Cardiac septum (tissue), 1 donor: ENCODE results near the gene CA14. TPM values are rescaled to one million over a fixed set of nuclear protein-coding genes. Genes with fewer than 3 reads are reported as not detected.
"Not testable (repeated sequence)": the region's sequence is repeated elsewhere in the genome, so short reads cannot be mapped to it uniquely, and the experiment has no call there.

Source experiments
- DNase-seq: peaks from one replicate; pipeline ENCODE4 v3.0.0-alpha.2; 2020; ENCODE audit warnings: low spot score
- intact Hi-C: fragments of 100-400 bp; cut with DNase I; formaldehyde crosslinking; loops from one replicate; pipeline ENCODE4 v1.14.0; 2022
- total RNA-seq: library from RNA; stranded (reverse); fragmentation: NEBNext Ultra II Directional; extraction: Animal tissue kit (Norgen Biotek cat#: 25700); gene quantifications from one replicate; pipeline ENCODE4 v1.2.1, GENCODE V29; 2021
- donor health status: DM: no; HTN: no; CAD: no.

The CA14 gene
- total RNA-seq, 1 donor from 2014 or later: 0.51 TPM

DNA sequence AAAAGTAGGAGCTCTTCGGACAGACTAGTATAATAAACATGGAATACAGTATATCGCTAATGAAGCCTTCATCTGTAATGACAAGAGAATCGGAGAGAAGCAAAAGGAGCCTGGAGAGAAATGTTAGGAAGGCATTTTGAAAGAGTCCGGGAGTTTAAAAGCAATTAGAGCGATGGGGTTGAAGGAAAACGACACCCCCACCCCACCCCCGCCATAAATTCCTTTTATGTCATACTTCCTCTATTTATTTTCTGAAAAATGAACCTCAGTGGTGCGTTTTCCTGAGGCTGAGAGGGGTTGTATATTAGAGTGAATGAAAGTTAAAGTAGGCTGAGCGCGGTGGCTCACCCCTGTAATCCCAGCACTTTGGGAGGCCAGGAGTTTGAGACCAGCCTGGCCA, 11.9 kb downstream of the CA14 start:
- intact Hi-C loops: loop anchor here (1.0 to 5.0 kb wide), 4 partner anchors 24 to 93 kb away; partner anchors contain the start of genes ANP32E, MRPS21, PRPF3 and RPRD2
- no peak for DNase-seq

DNA sequence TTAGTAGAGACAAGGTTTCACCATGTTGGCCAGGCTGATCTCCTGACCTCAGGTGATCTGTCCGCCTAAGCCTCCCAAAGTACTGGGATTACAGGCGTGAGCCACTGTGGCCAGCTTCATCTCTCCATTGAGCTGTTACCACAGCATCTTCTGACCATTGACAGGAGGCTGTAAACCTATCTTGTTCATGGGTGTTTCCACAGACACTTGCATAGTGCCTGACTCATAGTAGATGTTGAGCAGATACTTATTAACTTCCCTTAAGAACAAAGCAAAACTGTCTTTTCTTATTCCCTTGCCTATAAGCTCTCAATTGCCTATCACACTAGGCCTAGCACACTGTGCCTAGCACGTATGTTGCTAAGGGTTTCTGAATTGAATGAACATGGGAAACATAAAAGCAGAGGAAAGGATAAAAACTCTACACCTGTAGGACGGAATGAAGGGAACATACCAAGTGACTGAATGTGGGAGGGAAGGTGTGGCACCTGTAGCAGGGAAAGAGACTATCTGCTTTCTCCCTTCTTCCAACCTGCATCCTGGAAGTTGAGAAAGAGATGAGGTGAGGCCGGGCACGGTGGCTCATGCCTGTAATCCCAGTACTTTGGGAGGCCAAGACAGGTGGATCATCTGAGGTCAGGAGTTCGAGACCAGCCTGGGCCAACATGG, 13.9 kb downstream of the CA14 start:
- no peak for DNase-seq
- intact Hi-C loops: no loop called here

DNA sequence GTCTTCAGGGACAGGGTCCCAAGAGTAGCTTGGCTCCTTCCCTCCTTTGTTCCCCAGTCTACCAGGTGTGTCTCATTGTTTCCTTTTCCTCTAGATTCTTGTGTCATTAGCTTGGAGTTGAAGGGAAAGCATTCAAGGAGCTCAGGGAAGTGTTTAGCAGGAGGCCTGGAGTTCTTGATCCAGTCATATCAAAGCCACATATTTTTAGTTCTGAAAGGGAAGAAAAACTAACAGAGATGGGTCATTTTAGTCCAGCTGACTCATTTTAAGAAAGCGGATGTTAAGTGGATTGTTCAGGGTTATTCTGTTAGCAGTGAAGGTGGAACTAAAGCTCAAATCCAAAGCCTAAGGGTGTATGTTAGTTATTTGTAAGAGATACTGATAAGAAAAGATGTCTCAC, 15.7 kb downstream of the CA14 start:
- DNase-seq: no peak
- intact Hi-C loops: no loop called here

DNA sequence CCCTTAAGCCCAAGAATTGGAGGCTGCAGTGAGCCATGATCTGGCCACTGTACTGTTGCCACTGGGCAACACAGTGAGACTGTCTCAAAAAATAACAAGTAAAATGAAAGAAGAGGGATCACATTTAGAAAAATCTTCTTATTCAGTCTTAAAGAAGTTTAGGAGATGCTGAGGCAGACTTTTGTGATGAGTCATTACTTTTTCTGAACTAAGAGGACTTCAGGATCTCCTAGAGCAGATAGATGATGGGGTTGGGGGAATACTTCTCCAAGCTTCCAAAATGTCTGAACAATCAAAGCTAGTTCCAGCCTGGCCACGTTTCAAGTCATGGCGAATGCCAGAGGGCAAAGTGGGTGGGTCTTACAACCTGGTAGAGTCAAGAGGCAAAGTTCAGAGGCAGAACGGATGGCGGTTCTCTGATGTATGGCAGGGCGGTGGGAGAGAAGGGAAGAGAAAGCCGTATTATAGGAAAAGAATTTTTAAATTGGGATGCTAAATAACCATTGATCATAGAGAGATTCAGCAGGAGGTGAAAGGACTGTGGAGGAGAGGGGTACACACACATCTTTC, 22.6 kb downstream of the CA14 start:
- intact Hi-C loops: loop anchor here (5.0 kb wide), 1 partner anchor 82 kb away; the partner anchor contains the start of gene RPRD2

DNA sequence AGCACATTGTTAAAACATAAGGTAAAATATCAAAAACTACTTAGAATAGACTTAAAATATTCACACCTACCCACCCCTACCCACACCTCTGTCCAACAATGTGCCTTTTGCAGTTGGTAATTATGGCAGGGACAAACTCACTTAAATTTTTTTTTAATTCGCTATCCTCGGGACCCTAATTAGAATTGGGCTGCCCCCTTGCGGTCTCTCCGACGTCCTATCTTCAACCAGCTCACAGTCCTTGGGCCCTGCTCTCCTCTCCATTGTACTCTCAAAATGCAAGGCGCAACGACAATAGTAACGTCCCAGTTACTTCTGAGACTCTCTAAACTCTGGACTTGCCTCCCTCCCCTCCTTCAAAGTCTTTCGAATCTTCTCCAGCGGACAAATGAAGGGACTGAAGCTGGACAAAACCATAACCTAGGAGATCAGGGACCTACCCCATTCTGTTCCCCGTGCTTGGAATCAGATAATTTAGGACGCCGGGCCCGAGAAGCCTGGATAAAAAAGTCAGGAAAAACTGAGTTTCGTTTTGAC, 23.7 kb downstream of the CA14 start:
- intact Hi-C loops: loop anchor here (5.0 kb wide), 1 partner anchor 81 kb away; the partner anchor contains the start of gene RPRD2
- DNase-seq: no peak

More for the DNA sequence above, 22.6 kb downstream of the CA14 start:
- no peak for DNase-seq

DNA sequence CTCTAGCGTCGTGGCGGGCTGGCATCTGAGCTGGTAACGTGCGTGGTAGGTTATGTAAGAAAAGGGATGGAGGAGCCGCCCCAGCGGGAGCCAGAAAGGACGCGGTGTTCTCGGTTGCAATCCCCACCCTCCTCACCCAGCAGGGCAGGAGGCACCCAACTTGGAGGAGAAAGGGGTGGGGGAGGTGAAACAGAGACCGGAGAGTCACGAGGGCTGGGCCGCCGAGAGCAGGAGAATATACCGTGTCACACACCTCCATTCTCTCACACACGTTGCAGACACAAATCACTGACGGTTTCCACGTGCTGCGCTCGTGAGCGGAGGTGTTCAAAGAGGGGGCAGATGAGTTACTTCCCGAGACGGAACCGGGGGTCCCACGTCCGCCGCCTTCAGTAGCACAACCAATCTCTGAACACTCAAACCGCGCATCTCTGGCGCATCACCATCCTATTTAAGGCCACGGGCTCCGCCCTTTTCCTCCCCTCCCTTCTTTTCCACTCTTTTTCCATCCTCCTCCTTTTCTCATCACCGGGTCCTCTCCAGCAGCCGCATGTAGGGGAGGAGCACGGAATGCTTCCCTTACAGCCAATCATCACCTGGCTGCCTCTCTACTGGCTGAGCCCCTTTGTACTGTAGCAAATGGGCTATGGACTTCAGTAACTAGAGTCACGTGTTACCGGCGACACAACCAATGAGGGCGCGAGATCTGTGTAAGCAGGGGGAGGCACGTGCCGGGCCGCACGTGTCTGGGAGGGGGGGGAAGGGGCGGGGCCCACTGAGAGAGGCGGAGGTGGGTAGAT, 24.4 kb downstream of the CA14 start, which contains the start of gene CIART:
Gene CIART, plus strand, starts transcription at position 797 of the 800 bp plus-strand sequence. CDS start 714 bp downstream, outside the sequence.
- peak; percentile 95 for DNase-seq
- intact Hi-C loops: loop anchor here (1.0 to 5.0 kb wide), 3 partner anchors 14 to 80 kb away; partner anchors contain the start of gene RPRD2

DNA sequence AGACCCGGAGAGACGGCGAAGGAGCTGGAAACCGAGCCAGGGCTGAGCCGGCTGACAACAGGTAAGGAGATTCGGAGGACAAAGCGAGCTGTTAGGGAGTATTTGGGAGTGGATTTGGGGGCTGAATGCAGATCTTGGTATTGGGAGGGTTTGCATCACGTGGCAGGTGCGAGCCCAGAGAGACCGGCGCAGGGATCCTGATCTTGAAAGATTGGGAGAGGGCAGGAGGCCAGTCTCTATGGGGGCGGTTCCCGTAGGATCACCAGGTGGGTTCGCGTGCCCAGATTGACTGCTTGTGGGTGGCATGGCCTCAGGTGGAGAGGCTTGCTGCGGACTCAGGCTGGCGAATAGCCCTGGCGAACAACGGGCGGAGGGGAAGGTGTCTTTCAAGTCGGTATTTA, 25.0 kb downstream of the CA14 start:
- intact Hi-C loops: loop anchor here (1.0 to 5.0 kb wide), 3 partner anchors 14 to 80 kb away; partner anchors contain the start of gene RPRD2
- no peak for DNase-seq

DNA sequence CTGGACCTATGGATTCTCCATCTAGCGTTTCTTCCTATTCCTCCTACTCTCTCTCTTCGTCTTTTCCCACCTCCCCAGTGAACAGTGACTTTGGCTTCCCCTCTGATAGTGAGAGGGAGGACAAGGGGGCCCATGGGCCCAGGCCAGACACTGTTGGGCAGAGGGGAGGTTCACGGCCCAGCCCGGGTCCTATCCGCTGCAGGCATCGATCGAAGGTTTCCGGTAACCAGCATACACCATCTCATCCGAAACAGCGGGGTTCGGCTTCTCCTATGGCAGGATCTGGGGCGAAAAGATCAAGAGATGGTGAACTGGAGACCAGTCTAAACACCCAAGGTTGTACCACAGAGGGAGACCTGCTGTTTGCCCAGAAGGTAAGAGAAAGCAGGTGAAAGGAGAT, 25.7 kb downstream of the CA14 start:
- intact Hi-C loops: loop anchor here (5.0 kb wide), 1 partner anchor 79 kb away; the partner anchor contains the start of gene RPRD2
- no peak for DNase-seq

DNA sequence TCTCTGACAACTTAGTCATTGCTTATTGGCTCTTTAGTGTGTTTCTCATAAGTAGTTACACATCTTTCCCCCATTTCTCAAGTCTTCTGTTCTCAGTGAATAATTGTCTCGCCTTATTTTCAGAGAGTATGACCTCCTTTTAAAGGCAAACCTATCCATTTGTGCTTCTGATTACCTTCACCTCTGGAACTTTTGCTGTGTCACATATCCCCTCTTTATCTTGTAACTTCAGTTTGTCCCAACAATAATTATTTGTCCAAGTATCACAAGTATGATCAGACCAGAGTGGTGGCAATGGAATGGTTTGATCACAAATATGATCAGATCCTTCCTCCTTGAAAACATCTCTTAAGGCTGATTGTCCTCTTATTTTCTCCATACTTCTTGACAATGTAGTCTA, 30.8 kb downstream of the CA14 start:
- no peak for DNase-seq
- intact Hi-C loops: no loop called here

DNA sequence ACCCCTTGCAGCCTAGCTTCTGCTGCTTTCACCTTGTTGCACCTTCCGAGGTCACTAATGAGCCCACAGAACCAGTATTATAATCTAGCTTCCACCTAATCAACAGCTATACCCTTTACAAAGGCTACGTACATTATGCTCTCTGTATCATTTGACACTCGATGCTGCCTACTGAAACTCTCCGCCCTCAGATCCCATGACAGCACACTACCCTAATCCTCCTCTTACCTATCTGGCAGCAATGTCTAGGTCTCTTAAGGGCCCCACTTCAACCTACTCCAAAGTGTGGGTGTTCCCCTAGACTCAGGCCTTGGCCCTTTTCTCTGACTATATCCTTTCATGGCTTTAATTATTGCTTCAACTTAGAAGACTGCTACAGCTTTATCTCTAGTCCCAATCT, 31.2 kb downstream of the CA14 start:
- DNase-seq: no peak
- intact Hi-C loops: no loop called here

DNA sequence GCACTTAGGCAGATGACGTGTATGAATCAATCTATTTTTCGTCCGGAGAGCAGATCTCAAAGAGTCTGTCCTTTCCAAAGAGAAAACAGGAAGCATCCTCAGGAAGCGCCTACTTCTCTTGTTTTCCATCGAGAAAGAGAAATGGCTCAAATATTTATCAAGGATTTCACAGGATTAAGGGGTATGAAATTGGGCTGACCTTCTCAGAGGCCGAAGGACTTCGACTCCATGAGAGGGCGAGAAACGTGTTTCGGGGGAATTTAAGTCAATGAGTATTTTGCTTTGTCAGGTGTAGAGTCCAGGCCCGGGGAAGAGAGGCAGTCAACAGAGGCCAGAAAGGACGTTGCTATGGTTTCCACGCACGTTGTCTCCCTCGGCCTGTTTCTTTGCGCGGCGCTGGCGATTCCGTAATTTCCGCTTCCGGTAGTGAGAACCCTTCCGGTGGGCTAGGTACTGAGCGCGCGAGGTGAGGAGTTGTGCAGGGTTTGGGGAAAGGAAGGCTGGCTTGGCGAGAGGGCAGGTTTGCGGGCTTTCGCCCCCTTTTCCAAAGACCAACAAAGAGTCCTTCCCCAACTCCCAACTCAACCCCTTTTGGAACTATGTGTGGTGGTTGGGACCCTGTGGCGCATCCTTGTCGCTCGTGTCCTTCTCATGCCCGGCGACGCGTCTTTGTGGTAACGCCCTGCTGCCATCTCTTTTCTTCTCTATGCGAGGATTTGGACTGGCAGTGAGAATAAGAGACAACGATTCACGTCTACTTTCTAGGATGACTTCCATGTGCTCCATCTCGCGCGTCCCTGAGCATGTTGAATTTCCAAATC, 36.1 kb downstream of the CA14 start, which contains the start of gene MRPS21:
Gene MRPS21, plus strand, starts transcription at position 429 of the 821 bp plus-strand sequence. CDS start 506 bp downstream, outside the sequence.
- DNase-seq: peak; percentile 94
- intact Hi-C loops: loop anchor here (1.0 kb wide), 1 partner anchor 24 kb away; the partner anchor contains the start of gene APH1A

DNA sequence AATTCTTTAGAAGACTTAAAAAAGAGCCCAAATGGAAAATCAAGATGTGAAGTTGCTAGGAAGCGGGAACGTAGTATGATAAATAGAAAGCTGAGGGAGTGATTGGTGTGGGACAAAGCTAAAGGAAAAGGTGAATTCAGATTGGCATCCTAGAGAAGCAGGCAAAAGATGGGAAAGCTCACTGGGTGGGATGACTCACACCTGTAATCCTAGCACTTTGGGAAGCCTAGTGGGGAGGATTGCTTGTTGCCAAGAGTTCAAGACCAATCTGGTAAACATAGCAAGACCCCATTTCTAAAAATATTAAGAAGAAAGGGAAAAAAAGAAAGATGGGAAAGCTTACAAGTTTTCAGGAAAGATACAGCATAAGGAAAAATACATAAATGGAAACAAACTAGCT, 37.9 kb downstream of the CA14 start:
- no peak for DNase-seq
- intact Hi-C loops: no loop called here

DNA sequence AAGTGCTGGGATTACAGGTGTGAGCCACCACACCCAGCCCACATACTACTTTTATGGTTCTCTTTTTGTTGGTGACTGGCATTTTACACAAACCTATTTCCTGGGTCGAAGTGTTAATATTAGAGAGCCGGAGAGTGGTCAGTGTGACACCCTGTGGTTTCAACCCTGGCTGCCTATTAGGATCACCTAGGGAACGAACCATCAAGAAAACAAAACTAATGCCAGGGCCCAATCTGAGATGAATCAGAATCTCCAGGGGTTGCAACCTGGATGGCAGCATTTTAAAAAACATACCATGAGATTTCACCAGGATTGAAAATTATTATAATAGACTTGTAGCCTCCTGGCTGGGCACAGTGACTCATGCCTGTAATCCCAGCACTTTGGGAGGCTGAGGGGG, 42.1 kb downstream of the CA14 start:
- no peak for DNase-seq
- intact Hi-C loops: no loop called here

DNA sequence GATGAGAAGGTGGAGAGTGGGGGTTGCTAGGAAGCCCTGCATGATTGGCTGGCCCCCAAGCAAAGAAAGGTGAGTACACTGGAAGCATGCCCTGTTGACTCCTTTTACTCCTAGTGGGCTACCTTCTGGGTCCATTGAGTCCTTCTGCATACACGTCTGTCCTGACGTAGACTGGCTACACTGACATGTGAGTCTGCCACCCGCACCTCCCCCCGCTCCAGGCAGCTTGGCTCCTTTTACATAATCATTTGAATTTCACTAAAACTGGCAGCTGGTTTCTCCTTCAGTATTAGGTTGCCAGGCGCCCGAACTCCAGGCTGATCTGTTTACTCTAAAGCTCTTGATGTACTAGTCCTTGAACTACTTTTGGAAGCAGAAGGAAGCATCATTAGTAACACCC, 44.8 kb downstream of the CA14 start:
- intact Hi-C loops: no loop called here
- no peak for DNase-seq

DNA sequence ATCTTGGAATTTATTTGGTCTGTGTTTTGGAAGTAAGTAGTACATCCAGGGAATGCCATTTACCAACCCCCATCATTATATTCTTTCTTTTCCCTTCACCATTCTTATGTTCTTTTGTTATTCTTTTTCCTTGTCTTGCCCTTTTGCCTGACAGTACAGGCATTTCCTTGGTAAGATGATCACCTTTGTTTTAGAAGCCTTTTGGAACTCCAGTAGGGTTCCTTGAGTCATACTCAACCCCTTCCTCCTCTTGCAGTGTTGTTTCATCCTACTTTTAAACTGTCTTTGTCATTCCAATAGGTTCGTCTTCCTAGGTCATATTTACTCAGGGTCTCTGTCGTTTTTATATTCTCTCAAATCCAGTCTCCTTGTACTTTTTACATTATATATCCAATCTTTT, 45.3 kb downstream of the CA14 start:
- no peak for DNase-seq
- intact Hi-C loops: no loop called here

DNA sequence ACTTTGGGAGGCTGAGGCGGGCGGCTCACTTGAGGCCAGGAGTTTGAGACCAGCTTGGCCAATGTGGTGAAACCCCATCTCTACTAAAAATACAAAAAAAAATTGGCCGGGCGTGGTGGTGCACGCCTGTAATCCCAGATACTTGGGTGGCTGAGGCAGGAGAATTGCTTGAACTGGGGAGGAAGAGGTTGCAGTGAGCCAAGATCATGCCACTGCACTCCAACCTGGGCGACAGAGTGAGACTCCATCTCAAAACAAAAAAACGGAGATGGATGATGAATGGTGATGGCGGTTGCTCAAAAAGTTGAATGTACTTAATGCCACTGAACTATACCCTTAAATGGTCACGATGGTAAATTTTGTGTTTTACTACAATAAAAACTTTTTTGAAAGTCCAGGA, 51.0 kb downstream of the CA14 start:
- intact Hi-C loops, DNase-seq: not testable (repeated sequence)

DNA sequence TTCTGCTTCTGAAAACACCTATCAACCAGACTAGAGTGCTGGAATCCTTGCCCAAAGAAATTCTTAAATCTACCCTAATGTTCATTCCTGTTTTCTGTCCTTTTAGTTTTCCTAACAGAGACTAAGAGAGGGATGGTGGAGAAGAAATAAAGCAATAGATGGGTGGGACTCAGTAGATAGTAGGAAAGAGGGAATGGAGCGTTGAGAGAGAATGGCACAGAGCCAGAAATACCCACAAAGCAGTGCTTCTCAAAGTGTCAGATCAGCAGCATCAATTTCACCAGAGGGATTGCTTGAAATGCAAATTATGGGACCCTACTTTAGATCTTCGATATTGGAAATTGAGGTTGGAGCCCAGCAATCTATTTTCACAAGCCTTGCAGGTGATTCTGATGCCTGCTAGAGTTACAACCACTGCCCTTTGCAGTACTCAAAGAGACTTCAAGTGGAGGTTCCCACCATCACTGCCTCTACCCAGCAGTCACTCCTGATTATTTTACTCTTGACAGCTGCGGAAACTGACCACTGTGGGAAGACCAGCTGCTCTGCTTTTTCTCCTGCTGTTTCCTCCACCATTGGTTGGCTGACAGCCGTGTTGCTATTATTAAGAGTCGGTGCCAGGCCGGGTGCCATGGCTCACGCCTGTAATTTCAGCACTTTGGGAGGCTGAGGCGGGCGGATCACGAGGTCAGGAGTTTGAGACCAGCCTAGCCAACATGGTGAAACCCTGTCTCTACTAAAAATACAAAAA, 52.4 kb downstream of the CA14 start:
- intact Hi-C loops: no loop called here
- DNase-seq: no peak

DNA sequence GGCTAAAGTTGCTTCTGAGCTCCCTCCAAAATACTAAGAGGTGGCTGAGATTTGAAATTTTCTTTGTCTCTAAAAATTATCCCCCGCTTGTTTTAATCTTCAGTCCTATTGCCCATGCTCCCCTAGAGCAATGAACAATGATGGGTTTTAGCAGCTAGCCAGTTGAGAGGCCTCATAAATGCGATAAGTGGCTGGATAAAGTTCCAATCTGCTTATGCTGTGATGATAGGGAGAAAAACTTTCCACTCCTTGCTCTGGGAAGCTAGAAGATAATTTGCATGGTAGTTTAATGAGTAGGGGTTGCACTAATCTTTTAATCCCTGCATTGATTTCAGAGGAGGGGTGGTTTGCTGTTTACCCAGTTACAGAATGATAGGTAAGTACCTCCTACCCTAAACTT, 54.2 kb downstream of the CA14 start:
- no peak for DNase-seq
- intact Hi-C loops: no loop called here
